Left hindlimb (tissue), 1 donor: ENCODE measurements around the gene SLC38A1.
A peak's percentile ranks its signal among the peaks of the same experiment; 100 is the strongest.
"Not testable (repeated sequence)": the region's sequence is repeated elsewhere in the genome, so short reads cannot be mapped to it uniquely, and the experiment has no call there.

Experiments used
- DNase-seq: peaks from one replicate; pipeline ENCODE4 v3.0.0-alpha.2; 2018

Gene SLC38A1

DNA sequence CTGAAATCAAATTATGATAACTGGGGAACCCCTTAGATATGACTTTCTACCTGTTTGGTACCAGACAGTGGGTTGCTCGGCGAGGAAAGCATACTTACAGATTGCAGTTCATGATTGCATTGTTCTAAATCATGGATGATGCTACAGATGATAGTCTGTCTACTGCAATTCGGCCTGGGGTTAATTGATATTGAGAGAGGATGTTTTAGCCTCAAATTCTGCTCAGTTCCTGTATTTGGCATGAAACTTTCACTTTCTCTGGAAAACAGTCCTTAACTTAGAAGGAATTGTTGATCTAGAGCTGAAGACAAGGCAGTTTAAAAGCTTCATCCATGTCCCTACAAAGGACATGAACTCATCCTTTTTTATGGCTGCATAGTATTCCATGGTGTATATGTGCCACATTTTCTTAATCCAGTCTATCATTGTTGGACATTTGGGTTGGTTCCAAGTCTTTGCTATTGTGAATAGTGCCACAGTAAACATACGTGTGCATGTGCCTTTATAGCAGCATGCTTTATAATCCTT is 106.2 kb downstream of the SLC38A1 start:
- not testable (repeated sequence) for DNase-seq

DNA sequence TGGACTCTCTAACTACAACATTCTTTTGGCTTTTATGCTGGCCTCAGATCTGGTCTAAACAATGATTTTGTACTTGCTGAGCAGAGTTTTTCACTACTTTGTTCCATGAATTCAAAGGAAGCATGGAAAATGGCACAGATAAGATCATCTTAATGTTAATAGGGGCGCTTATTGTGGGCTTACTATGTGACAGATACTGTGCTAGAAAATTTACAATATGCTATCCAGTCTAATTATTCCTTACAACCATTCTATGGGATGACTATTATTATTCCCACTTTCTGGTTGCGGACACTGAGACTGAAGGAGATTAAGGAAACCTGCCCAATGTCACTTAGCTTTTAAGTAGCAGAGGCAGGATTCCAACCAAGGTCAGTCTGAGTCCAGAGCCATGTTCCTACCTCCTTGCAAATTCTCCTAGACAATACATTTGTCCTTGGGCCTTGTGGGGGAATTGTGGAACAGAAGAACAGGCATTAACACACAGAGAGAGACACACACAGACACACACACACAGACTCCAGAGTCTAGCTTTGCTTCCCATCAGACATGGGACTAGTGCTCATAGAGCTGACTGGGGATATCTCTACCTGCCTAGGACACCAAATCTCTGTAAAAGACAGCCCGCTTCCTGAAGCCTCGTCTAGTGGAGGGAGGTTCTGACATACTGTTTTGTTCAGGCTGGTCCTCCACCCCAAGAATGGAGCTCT is 107.7 kb downstream of the SLC38A1 start:
- no peak for DNase-seq

DNA sequence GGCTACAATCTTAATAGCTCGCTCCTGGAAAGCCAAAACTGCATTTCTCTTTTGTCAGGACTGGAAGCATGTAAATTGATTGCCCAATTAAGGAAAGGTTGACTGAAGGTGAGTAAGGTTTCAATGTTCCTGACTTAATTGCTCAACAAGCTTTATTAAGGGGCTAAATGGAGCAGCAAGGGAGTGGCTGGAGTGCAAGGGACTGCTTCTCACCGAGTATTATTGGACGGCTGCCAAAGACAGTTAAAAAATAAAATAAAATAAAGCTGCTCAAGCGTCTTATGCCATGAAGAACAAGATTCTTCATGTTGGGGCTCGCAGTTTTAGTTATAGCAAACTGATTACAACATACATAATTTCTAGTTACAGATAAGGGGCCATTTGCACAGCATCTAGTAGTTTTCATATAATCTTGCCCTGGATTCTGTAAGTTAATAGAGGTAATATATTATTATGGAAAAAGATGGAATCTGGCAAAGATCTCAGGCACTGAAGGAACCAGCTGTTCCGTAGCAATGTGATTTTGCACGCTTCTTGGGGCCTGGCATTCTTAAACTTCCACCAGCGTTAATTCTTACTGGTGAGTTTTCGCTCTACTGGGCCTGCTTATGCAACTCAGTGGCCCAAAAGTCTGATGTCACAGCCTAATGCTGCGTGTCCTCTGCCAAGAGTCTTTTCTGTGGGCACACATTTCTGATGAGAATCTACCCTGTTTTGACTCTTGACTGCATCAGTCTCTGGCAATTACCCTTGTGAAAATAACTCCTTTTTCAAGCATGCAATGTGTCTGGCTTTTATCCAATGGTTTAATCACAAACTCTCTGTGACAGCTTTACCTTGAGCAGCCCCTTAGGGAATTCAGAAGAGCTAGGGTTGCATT is 108.5 kb downstream of the SLC38A1 start:
- DNase-seq, result peak; percentile 72

DNA sequence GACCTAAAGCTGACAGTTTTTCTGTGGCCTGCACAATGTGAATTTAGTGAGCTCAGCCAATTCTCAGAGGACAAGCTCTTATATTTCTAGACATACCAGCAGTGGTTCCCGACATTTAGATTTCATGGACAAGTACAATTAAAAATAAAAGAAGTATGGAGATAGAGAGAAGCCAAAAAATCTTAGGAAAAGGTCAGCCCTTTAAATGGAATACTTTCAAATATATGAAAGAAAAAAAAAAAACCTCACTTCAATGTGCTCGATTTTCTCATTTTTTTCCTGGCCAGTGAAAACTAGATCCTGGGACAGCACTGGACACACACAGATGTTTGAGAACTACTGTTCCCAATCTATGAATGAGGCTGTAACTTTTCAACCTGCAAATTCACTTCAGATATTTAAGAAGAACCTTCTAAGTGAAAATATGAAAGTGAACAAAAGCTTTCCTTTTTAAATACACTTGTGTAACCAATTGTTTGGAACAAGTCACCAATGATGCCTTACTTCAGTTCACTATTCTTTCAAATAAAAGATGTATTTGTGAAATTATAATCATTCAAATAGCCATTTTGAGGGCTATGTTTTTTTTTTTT is 109.4 kb downstream of the SLC38A1 start:
- DNase-seq, result no peak

DNA sequence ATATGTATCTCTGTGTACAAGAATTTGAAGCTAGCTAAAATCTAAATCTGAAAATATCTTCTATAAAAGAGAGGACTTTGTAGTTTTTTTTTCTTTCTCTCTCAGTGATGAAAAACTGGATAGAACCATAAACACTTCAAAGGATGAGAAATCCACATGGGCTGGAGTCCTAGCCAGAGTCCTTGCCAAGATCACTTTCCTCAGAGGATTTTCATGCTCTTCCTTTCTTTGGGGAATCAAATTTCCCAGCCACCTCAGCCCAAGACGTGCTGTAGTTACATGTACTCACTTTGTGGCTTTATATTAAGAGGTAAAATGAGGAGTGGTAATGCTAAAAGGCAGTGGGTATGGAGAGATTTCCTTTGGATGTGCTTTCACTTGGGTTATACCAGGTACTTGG is 110.3 kb downstream of the SLC38A1 start:
- DNase-seq, result no peak

DNA sequence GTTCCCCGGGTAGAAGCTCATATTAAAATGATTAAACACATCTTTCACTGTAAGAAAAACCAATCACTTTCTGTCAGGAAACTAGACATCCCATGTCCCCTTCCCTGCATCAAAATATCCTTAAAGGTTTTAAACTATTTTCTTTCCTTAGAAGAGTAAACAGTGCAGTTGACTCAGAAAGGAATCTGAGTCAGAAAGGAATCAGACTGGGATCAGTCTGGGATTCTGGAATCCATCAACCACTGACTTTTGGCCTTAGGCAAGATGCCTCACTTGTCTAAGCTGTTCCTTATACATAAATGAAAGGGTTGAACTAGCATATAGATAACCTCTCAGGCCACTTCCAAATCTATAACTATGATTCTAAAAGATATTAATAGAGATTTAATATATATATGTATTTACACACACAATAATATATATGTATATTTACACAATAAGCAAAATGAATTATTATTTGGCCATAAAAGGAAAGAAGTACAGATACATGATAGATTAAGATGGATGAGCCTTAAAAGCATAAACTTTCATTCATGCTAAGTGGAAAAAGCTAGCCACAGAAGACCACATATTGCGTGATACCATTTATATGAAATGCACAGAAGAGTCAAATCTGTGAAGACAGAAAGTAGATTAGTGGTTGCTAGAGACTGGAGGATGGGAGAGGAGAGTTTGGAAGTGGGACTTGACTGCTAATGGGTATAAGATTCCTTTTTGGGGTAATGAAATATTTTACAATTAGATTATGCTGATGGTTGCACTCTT is 114.4 kb downstream of the SLC38A1 start:
- no peak for DNase-seq

DNA sequence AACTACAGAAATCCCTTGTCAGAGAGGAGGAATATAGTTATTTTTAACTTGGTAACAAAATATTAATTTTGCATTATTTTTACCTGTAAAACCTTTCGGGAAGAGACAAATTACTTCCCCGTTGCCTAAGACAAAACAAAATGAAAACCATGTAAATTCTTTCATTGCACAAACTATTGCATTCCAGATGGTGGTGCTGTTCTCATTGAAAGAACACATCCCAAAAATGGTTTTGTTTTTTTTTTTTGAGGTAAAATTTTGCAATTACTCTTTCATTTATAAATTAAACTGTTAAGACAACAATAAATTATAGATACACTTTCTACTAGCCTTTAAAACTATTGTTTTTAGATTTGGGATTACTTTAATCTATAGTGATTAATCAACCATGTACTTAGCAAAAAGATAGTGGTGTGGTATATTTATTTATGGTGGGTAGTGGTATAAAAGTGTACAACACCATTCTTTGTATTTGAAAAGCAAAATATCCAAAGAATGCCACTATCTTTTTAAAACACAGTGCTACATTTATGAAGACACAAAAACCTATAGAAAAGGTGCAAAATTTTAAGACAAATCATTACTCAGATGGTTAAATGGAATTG is 115.5 kb downstream of the SLC38A1 start:
- DNase-seq, result no peak

DNA sequence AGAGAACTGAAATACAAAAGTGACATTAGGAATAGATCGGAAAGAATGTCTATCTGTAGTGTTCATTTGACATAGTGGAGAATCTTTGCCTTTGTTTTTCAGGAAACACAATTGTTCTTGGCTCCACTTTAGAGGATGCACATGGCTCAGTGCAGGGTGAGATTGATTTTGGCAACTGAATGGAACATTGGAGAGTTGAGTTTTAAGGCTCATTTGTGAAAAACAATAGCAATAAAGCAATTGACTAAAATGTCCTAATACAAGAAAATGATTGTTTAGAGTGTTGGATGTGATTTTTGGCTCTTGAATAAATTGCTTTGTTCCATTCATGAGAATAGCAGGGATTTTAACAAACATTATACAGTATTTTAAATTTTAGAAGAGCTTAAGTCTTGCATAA is 116.4 kb downstream of the SLC38A1 start:
- no peak for DNase-seq

DNA sequence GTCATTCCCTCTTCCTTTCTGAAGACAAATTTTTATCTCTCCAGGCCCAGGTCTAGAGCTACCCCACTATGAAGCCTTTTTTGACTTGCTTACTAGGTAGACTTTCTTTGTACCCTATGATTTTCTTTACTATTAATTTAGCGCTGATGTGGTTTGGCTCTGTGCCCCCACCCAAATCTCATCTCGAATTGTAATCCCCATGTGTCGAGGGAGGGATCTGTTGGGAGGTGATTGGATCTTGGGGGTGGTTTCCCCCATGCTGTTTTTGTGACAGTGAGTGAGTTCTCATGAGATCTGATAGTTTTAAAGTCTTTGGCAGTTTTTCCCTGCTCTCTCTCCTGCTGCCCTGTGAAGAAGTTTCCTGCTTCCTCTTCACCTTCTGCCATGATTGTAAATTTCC is 118.1 kb downstream of the SLC38A1 start:
- DNase-seq, result no peak

DNA sequence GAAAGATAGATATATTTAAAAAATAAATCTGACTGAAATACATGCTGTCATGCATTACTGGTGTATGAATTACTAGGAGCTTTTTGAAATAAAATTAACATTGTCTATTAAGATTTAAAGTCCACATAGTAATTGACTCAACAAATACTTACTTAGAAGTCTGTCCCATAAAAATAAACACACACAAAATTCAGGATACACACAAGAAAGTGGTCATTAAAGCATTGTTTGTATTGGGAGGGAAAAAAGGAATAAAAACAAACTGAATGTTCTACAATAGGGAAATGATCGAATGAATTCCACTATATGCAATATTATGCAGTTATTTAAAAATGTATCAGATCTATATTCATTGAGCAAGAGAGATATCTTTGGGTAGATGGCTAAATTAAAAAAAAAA is 118.9 kb downstream of the SLC38A1 start:
- DNase-seq, result no peak

DNA sequence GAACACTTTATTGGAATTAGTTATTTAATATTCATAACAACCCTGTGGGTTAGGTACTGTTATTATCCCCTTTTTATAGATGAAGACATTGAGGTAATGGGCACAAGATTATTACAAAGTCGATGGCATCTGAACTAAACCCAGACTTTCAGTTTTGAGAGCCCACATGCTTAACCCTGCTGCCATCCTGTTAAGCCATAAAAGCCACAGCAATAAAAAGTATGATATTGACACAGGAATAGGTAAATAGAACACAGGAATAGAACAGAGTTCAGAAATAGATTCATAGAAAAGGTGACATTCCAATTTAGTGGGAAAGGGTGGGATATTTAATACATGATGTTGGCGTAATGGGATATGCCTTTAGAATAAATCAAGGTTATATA is 119.8 kb downstream of the SLC38A1 start:
- no peak for DNase-seq

DNA sequence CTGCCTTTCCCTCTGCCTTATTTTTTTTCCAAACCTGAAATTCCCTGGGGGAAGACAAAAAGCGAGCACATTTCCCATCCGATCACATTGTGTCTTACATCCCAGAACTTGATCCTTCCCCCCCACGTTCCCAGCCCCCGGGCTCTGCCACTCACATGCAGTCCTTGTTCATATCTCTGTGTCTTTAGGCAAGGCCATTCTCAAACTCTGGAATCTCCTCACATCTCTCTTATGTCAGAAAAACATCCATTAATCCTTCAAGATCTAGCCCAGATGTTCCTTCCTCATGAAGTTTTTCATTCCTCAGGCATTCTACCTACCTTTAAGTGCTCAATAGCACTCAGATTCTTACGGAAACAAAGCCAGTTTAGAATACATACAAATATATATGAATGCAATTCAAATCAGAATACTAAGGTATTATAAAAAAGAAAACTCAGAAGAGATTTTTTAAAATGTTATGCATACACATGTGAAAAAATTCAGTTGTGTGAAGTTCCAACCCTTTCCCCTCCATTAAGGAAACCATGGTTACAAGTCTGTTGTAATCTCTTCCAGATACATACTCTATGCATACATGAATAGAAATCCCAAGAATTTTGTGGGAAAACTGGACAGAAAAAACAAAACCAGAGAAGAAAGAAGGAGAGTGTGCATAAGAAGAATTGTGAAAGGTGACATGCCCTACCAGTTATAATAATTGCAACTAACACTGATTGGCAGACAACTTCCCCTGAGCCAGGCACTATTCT is 120.3 kb downstream of the SLC38A1 start:
- no peak for DNase-seq

DNA sequence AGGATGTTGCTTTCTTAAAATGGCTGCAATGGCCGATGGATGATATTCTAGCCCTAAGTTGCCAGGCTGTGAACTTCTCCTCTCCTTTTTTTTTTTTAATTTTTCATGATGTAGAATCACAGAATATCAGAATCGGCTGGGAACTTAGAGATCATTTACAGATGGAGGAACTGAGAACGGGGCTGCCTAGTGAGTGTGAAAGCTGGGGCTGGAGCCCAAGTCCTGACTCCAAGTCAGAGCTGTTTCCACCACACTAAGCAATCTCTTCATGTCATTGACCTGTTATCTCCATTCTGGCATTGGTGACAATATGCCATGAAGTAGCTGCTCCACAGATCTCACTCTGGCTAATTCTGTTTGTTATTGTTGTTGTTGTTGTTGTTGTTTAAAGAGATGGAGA is 121.7 kb downstream of the SLC38A1 start:
- no peak for DNase-seq

DNA sequence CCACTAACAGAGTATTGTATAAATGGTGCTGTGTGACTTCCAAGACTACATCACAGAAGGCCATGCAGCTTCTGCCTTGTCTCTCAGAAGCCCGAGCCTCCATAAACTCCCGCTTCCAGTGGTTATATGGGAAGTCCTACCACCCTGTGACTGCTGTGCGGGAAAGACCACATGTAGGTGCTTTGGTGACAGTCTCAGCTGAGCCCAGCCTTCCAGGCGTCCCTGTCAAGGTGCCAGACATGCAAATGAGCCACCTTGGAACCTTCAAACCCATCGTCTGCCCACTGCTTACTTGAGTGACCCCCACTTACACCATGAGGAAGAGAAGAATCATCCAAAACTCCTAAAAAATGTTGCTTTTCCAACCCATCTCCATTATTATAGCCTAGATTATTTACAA is 123.0 kb downstream of the SLC38A1 start:
- DNase-seq, result no peak

DNA sequence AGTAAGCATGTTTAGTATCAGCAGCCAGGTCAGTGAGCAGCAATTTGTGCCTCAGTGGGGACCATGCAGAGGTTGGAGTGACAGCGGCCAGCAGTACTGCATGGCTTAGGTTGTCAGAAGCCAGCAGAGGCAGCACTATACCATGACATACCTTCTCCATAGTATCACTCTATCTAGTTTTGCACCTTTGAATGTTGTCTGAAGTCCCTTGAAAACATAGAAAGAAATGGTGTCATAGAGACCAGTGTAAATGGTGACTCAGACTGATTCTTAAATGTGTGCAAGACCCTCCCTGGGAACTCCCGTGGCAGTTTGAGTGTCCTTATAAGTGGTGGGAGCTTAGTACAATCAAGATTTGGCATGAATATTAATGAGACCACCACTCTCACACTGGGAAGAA is 124.4 kb downstream of the SLC38A1 start:
- no peak for DNase-seq

DNA sequence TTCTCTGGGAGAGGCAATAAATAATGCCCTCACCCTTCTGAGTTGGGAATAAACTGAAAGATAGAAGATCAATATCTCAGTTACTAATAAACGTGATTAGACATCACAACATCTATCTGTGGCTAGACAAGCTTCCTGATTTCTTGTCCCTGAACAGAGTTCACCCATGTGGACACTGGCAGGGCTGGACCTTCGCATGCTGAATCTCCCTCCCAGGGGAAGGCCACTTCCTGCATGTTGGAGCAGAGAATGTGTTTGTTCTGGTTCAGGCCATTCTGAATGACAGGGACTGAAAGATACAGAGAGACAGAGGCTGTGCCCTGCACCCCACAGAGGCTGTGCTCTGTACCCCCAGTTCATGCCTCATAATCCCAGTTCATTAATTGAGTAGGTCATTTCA is 132.6 kb downstream of the SLC38A1 start:
- no peak for DNase-seq

DNA sequence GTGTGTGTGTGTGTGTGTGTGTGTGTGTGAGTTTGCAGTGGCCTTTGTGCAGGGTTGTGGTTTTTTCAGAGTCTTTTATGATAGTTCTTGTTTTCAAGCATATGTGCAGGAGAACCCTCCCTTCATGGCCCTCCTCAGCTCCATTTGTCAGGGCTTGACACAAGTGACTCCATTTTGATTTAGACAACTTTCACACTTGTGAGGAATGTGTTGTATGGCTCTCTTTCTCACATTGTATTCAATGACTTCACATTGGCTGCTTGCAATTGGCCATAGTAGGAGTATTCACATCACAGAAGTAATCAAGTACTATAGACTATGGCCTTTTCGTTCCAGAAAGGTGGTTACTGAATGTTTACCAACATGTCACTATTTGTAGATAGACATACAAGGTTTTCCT is 133.1 kb downstream of the SLC38A1 start:
- DNase-seq, result no peak

DNA sequence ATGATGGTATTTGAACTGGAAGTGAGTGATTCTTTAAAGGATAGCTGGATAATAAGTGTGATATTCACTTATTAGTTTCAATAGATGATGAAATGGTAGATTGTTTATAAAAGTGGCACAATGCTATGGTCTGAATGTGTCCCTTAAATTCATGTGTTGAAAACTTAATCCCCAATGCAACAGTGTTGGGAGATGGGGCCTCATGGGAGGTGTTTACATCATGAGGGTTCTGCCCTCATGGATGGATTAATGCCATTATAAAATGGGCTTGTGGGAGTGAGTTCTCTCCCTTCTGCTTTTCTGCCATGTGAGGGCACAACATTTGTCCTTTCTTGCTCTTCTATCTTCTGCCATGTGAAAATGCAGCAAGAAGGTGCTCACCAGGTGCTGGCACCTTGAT is 134.0 kb downstream of the SLC38A1 start:
- DNase-seq, result no peak

DNA sequence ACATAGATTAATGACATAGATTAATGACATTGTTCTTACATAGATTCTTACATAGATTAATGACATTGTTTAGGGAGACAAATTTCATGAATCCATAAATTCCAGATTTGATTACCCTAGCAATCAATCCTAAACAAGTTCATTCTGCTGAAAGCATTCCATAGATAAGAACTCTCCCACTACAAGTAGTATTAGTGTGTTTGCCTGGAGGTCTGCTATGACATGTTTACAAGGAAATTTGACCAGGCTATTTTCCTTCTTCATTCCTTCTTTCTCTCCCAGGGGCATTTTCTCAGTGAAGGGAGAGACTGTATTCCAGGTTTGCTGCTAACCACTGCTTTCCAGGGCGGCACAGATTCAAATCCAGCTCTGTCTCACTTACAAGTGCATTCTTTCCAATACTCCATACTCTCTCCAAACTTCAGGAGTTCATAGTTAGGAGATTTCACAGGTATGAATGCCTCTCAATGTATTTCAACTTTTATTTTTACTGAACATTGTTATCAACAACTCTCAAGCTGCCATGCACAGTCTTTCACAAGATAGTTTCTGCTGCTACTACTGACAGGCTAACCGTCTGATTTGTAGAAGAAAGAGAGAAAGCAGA is 134.5 kb downstream of the SLC38A1 start:
- no peak for DNase-seq

DNA sequence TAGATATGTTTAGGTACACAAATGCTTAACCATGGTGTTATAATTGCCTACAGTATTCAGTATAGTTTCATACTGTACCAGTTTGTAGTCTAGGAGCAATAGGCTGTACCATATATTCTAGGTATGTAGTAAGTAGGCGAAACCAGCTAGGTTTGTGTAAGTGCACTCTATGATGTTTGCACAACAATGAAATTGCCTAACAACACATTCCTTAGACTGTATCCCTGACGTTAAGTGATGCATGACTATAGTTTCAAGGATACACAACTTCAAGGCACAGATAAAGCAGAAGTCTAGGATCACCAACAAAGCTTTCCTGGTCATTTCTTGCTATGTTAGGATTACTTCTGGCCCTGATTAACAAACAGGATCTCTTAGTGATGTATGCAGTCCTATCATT is 135.1 kb downstream of the SLC38A1 start:
- no peak for DNase-seq
